CD14-positive monocyte (primary cell): Measurements from ENCODE around the gene USP34. TPM values are rescaled to one million over a fixed set of nuclear protein-coding genes. Genes with fewer than 3 reads are reported as not detected.

Experiments
- DNase-seq, 3 donors: peaks; one replicate each; pipeline ENCODE4 v3.0.0-alpha.2; 2011 to 2022
- H2AFZ ChIP-seq: 2 replicates; pipeline ENCODE4 v1.6.0; 2012; ENCODE audit warnings: mild to moderate bottlenecking, low read depth, low read length, inconsistent platforms; ENCODE audit not compliant: insufficient read depth, poor library complexity, severe bottlenecking
- H3K27ac ChIP-seq, 2 donors: 1 replicate in 1 of 2; 2 replicates in 1 of 2; pipeline ENCODE4 v1.5.1; 2012 to 2013; ENCODE audit warnings: low read length in 2 of 2, control low read depth in 1 of 2, inconsistent platforms in 1 of 2, low read depth in 1 of 2, mild to moderate bottlenecking in 1 of 2
- H3K27me3 ChIP-seq, 2 donors: one replicate each; pipeline versions ENCODE4 v1.6.0 to v1.6.1; 2011 to 2013; ENCODE audit warnings: low read length in 2 of 2; ENCODE audit not compliant: control insufficient read depth in 2 of 2, insufficient read depth in 2 of 2
- H3K36me3 ChIP-seq, 2 donors: replicated peaks in 1 of 2; 1 replicate in 1 of 2; 2 replicates in 1 of 2; pipeline versions ENCODE4 v1.5.1 to v1.6.1; 2012 to 2013; ENCODE audit warnings: low read length in 2 of 2, control low read depth in 1 of 2, inconsistent platforms in 1 of 2, mild to moderate bottlenecking in 1 of 2; ENCODE audit not compliant: insufficient read depth in 2 of 2, control insufficient read depth in 1 of 2
- H3K4me1 ChIP-seq, 2 donors: 1 replicate in 1 of 2; 2 replicates in 1 of 2; pipeline versions ENCODE4 v1.5.1 to v1.6.1; 2012 to 2013; ENCODE audit warnings: low read length in 2 of 2, control low read depth in 1 of 2, inconsistent platforms in 1 of 2, mild to moderate bottlenecking in 1 of 2, moderate library complexity in 1 of 2; ENCODE audit not compliant: insufficient read depth in 2 of 2, control insufficient read depth in 1 of 2
- H3K4me2 ChIP-seq: replicated peaks from 2 replicates; pipeline ENCODE3; 2012; ENCODE audit warnings: low read length, moderate library complexity, mild to moderate bottlenecking; ENCODE audit not compliant: poor library complexity, severe bottlenecking; ENCODE audit errors: extremely low read depth
- H3K4me3 ChIP-seq, 3 experiments: fragments of 200-600 bp in 1 of 3; sonication (generic) in 1 of 3; replicated peaks in 1 of 3; 1 replicate in 2 of 3; 2 replicates in 1 of 3; pipeline ENCODE4 v1.5.1; 2011 to 2013; ENCODE audit warnings: low read length in 3 of 3, mild to moderate bottlenecking in 3 of 3, control low read depth in 2 of 3, low read depth in 2 of 3, inconsistent platforms in 1 of 3, moderate library complexity in 1 of 3
- H3K79me2 ChIP-seq: 2 replicates; pipeline ENCODE4 v1.6.0; 2012; ENCODE audit warnings: mild to moderate bottlenecking, control low read depth, inconsistent platforms, low read length, moderate library complexity; ENCODE audit not compliant: insufficient read depth
- H3K9ac ChIP-seq: 2 replicates; pipeline ENCODE4 v1.6.0; 2017; ENCODE audit warnings: low read length, mild to moderate bottlenecking; ENCODE audit not compliant: insufficient read depth, poor library complexity, severe bottlenecking
- H3K9me3 ChIP-seq, 2 donors: replicated peaks in 1 of 2; 1 replicate in 1 of 2; 2 replicates in 1 of 2; pipeline versions ENCODE4 v1.5.1 to v1.6.1; 2012 to 2013; ENCODE audit warnings: low read length in 2 of 2, control low read depth in 1 of 2; ENCODE audit not compliant: control insufficient read depth in 1 of 2, insufficient read depth in 1 of 2
- H4K20me1 ChIP-seq: 2 replicates; pipeline ENCODE4 v1.6.0; 2012; ENCODE audit warnings: mild to moderate bottlenecking, low read length, control low read depth, moderate library complexity; ENCODE audit not compliant: insufficient read depth
- H3K27ac Mint-ChIP-seq, 7 donors: one replicate each; pipeline ENCODE4 v1.8.0; 2020; ENCODE audit warnings: mild to moderate bottlenecking in 7 of 7, mixed read lengths in 7 of 7, moderate library complexity in 6 of 7, inconsistent platforms in 2 of 7
- H3K27me3 Mint-ChIP-seq, 3 donors: one replicate each; pipeline ENCODE4 v1.8.0; 2021 to 2022; ENCODE audit warnings: low read depth in 3 of 3, mild to moderate bottlenecking in 3 of 3, mixed read lengths in 3 of 3, moderate library complexity in 3 of 3, inconsistent platforms in 1 of 3
- H3K36me3 Mint-ChIP-seq, 2 donors: one replicate each; pipeline ENCODE4 v1.8.0; 2020; ENCODE audit warnings: mixed read lengths in 2 of 2, inconsistent platforms in 1 of 2, mild to moderate bottlenecking in 1 of 2
- H3K4me1 Mint-ChIP-seq: one replicate; pipeline ENCODE4 v1.8.0; 2020; ENCODE audit warnings: mild to moderate bottlenecking, mixed read lengths
- H3K4me3 Mint-ChIP-seq, 2 donors: one replicate each; pipeline ENCODE4 v1.8.0; 2020; ENCODE audit warnings: mild to moderate bottlenecking in 2 of 2, mixed read lengths in 2 of 2, moderate library complexity in 1 of 2
- H3K9me3 Mint-ChIP-seq, 7 donors: one replicate each; pipeline ENCODE4 v1.8.0; 2020 to 2022; ENCODE audit warnings: mixed read lengths in 7 of 7, mild to moderate bottlenecking in 6 of 7, moderate library complexity in 6 of 7, inconsistent platforms in 2 of 7
- CTCF ChIP-seq: fragments of 200-600 bp; IDR thresholded peaks from one replicate; pipeline ENCODE4 v1.8.0; 2022; ENCODE audit warnings: antibody characterized with exemption, mild to moderate bottlenecking
- WGBS: methylation state at CpG from one replicate; pipeline ENCODE4 v1.1.5; 2013; ENCODE audit warnings: missing lambda C conversion rate; ENCODE audit not compliant: insufficient coverage; 5-methylcytosine and 5-hydroxymethylcytosine counted together
- intact Hi-C, 2 donors: fragments of 100-400 bp; cut with micrococcal nuclease; formaldehyde crosslinking; loops; one replicate each; pipeline versions ENCODE4 v1.15.0 to v1.15.1; 2023
- polyA plus RNA-seq, 3 donors: library from polyadenylated mRNA; depleted of rRNA in 1 of 3; unstranded in 2 of 3; stranded (reverse) in 1 of 3; fragments of 300-500 nt in 2 of 3; fragments of >200 nt in 1 of 3; fragmentation: Illumina TruSeq in 2 of 3; gene quantifications; 1 replicate in 2 of 3; 2 replicates in 1 of 3; pipeline ENCODE4 v1.2.3, GENCODE V29; 2012 to 2021

USP34 gene
- polyA plus RNA-seq, 3 donors: 2.8 to 47.2 (median 5.9) TPM

DNA sequence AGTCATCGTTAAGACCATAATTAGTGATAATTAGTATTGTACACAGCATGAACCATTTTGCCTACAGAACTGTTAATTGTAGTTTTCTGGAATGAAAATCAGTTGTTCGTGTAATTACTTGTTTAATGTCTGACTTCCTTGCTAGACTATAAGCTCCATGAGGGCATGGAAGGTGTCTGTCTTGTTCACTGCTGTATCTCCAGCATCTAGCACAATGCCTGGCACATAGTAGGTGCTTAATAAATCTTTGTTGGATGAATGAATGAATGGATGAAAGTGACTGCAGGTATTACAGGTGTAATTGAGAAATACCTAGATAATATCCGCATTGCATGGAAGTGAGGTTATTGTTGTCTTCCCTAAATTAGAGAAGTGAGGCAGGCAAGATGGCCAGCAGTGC, 287.1 kb downstream of the USP34 start:
- 100% methylated on average over 1 of the region's 3 CpGs for WGBS
- H3K36me3 Mint-ChIP-seq: peaks cover 91 to 92% of the 10 kb centered on the region in 2 donors

DNA sequence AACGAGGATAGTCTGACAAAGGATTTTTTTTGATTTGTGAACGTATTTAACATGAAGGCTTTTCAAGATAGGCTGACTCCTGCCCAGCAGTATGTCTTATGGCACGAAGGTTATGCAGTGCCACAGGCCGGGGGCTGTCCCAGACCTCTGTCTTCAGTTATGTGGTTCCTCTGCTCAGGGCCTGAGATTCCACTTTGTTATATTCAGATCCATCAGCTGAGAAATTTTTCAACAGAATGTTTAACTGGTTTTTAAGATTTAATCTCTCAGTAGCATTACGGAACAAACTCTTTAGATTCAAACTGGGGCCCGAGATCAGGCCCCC, 288.9 kb downstream of the USP34 start:
- Histone ChIP-seq H3K4me3 (no peak overlapping the region), H3K4me1 (peaks cover 16 to 26% of the 10 kb centered on the region in 2 donors), H3K27ac (no peak overlapping the region), H3K36me3 (peaks cover 71 to 75% of the 10 kb centered on the region in 2 donors), H2AFZ (no peak overlapping the region), H3K9me3 (no peaks in the 10 kb centered on the region), H3K27me3 (no peaks in the 10 kb centered on the region), H3K4me2 (no peak overlapping the region), H3K9ac (no peak overlapping the region), H4K20me1 (peaks cover 25% of the 10 kb centered on the region), H3K79me2 (peaks cover 57% of the 10 kb centered on the region)
- Mint-ChIP-seq H3K4me1 (peaks cover 36% of the 10 kb centered on the region), H3K27me3 (no peaks in the 10 kb centered on the region), H3K4me3 (no peak overlapping the region), H3K36me3 (peaks cover 73 to 75% of the 10 kb centered on the region in 2 donors), H3K9me3 (no peaks in the 10 kb centered on the region), H3K27ac (peak overlapping the region in 1 of 7 donors; percentile 61)
- intact Hi-C loops: no loop called here
- DNase-seq: no peak
- TF ChIP-seq CTCF: no peak
- WGBS: 90% methylated on average over 6 of the region's 6 CpGs

More for the DNA sequence above, 287.1 kb downstream of the USP34 start:
- Histone ChIP-seq H3K4me2 (no peak overlapping the region), H2AFZ (no peak overlapping the region), H3K27ac (no peak overlapping the region), H3K4me3 (no peak overlapping the region), H3K9ac (no peak overlapping the region), H3K9me3 (no peaks in the 10 kb centered on the region), H4K20me1 (peaks cover 25% of the 10 kb centered on the region), H3K27me3 (no peaks in the 10 kb centered on the region), H3K79me2 (peaks cover 43% of the 10 kb centered on the region), H3K4me1 (peaks cover 6 to 16% of the 10 kb centered on the region in 2 donors), H3K36me3 (peaks cover 89 to 93% of the 10 kb centered on the region in 2 donors)
- no peak for DNase-seq
- Mint-ChIP-seq H3K4me3 (no peak overlapping the region), H3K27ac (peak overlapping the region in 1 of 7 donors; percentile 33), H3K4me1 (peaks cover 27% of the 10 kb centered on the region), H3K27me3 (no peaks in the 10 kb centered on the region), H3K9me3 (no peaks in the 10 kb centered on the region)
- TF ChIP-seq CTCF: no peak
- intact Hi-C loops: no loop called here
